NOMO-1 treated with DMSO at 0.1 percent for 48 hours (cell line): ENCODE results near the gene CHAT.

Source experiments
- DNase-seq: peaks from one replicate; lab custom pipeline; 2025; ENCODE audit not compliant: unreplicated experiment; lab: John Stamatoyannopoulos, UW

The CHAT gene

GRCh38 chr10:49651039-49651835 is 37.4 kb downstream of the CHAT start:
- no peak for DNase-seq

GRCh38 chr10:49651917-49652316 is 38.1 kb downstream of the CHAT start:
- DNase-seq: no peak

GRCh38 chr10:49652421-49653272 is 38.8 kb downstream of the CHAT start:
- DNase-seq: no peak

GRCh38 chr10:49653273-49653929 is 39.6 kb downstream of the CHAT start:
- DNase-seq: no peak

- DNase-seq: no peak
Observed at GRCh38 chr10:49654036-49654693, 40.3 kb downstream of the CHAT start.

GRCh38 chr10:49655099-49655498 is 41.3 kb downstream of the CHAT start:
- no peak for DNase-seq

- no peak for DNase-seq
Observed at GRCh38 chr10:49656845-49657493, 43.1 kb downstream of the CHAT start.

GRCh38 chr10:49657606-49658005 is 43.8 kb downstream of the CHAT start:
- no peak for DNase-seq

GRCh38 chr10:49661140-49661856 is 47.5 kb downstream of the CHAT start:
- no peak for DNase-seq

GRCh38 chr10:49662169-49662830 is 48.5 kb downstream of the CHAT start:
- no peak for DNase-seq

GRCh38 chr10:49663596-49663995 is 49.8 kb downstream of the CHAT start:
- no peak for DNase-seq

- DNase-seq: no peak
Observed at GRCh38 chr10:49664006-49664841, 50.4 kb downstream of the CHAT start.

GRCh38 chr10:49664842-49665355 is 51.1 kb downstream of the CHAT start:
- no peak for DNase-seq

GRCh38 chr10:49666054-49666615 is 52.3 kb downstream of the CHAT start:
- no peak for DNase-seq

GRCh38 chr10:49666685-49667084 is 52.8 kb downstream of the CHAT start:
- DNase-seq: no peak

GRCh38 chr10:49667991-49668390 is 54.2 kb downstream of the CHAT start:
- no peak for DNase-seq

- DNase-seq: no peak
Observed at GRCh38 chr10:49668684-49669083, 54.8 kb downstream of the CHAT start.
